Measurements from ENCODE around the gene MIEF2.
A peak's percentile ranks its signal among the peaks of the same experiment; 100 is the strongest.
"Not testable (repeated sequence)": the region's sequence is repeated elsewhere in the genome, so short reads cannot be mapped to it uniquely, and the experiment has no call there.

Gene MIEF2

DNA sequence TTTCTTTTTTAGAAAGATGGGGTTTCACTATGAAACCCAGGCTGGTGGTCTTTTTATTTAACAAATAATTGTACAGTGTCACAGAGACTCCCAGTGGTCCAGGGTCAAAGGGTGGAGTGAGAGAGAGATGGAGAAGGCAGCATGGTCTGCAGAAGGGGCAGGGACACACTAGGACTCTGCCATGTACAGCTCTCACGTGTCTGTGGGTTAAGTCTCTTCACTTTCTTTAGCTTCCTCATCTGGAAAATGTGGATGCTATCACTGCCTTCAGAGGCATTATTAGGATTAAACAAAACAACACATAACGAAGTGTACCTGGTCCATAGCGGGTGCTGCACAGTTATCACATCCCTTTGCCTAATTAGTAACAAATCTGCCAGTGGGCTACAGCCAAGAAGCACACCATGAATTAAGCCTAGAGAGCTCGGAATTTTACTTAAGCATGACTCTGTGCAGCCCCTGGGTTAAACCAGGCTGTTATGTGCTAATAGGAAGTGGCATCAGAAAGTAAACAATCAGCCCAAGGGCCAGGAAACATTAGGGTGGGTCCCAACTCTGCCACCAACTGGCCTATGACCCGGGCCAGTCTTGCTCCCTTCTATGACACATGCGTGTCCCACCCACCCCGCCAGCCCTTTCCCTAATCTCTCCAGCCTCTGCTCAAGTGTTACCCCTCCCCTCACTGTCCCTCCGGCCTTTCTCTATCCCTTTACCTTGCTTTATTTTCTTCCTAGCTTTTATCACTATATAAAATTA is 40.4 kb downstream of the MIEF2 start:
- no peak for DNase-seq

DNA sequence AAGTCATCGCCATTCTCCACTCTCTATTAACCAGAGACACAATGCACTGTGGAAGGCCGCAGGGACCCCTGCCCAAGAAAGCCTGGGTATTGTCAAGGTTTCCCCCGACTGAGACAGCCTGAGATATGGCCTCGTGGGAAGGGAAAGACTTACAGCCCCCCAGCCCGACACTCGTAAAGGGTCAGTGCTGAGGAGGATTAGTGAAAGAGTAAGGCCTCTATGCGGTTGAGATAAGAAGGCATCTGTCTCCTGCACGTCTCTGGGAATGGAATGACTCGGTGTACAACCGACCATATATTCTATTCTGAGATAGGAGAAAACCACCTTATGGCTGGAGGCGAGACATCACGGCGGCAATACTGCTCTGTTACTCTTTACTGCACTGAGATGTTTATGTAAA is 42.7 kb downstream of the MIEF2 start:
- not testable (repeated sequence) for DNase-seq

DNA sequence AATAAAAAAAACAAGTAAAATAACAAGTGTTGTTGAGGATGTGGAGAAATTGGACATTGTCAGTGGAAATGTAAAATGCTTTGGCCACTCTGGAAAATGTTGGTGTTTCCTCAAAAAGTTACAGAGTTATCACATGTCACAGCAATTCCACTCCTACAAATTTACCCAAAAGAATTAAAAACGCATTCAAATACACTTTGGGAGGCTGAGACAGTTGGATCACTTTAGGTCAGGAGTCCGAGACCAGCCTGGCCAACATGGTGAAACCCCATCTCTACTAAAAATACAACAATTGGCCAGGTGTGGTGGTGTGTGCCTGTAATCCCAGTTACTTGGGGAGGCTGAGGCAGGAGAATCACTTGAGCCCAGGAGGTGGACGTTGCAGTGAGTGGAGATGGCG is 48.7 kb downstream of the MIEF2 start:
- no peak for DNase-seq

- DNase-seq: no peak
These were observed 53.7 kb downstream of the MIEF2 start for GRCh38 chr17:18314059-18314730.

DNA sequence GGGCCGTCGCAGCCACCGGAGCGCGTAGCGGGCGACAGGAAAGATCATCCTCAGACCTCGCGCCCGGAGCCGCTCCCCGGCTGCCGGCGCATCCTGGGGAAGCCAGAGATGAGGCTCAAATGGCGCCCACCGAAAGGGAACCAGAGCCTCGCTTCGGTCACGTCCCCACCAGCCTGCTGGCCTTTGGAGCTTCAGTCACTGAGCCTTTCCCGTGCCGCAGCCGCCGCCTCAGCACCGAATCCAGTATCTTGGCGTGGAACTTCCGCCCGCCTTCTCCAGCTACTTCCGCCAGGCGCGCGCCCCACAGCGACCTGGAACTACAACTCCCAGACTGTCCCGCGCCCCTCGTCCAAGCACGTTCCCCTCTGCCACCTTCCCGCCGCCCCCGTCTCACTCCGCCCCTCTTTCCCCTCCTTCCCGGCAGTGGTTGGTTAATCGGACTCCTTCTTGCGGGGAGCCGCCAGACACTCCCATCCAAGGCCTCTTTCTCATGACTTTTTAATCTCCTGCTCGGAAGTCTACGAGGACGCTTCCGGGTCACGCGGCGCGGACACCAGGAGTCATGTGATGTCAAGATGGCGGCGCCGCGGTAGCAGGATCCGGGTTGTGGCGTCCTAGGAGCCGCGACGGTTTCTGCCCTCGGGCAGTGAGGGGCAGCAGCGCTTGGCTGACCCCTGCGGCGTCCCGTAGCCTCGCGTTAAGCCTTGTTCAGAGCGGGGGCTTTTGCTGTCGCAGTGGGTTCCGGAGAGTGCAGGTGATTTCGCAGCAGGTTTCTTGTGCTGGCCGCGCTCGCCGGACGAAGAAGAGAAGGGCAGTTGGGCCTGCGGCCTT is 54.5 kb downstream of the MIEF2 start, which contains the start of the genes SMCR8 and TOP3A:
Gene SMCR8 (plus strand): TSS at position 563 of the 831 bp plus-strand sequence. CDS start 497 bp downstream, outside the sequence.
Gene TOP3A (minus strand): TSS at position 264 of the 831 bp plus-strand sequence. CDS start 216 bp downstream, at position 48.
- peak; percentile 99 for DNase-seq

DNA sequence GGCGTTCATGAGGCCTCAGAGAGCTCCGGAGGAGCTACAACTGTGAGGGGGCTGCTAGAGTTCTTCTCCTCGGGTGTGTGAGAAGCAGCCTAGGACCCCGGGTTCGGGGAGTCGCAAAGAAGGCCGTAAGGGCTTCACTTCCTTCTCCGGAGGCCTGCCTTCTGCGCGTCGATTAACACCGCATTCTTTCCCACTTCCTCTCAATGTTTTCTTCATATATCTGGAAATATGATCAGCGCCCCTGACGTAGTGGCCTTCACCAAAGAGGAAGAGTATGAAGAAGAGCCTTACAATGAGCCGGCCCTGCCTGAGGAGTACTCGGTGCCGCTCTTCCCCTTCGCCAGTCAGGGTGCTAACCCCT is 55.1 kb downstream of the MIEF2 start:
- DNase-seq: no peak

- DNase-seq: no peak
These were observed 55.5 kb downstream of the MIEF2 start for GRCh38 chr17:18315961-18316360.

Measured in right forelimb (tissue), 1 donor.